WTC11 (cell line): ENCODE data around the gene SPACA7. TPM values are rescaled to one million over a fixed set of nuclear protein-coding genes. Genes with fewer than 3 reads are reported as not detected.

Experiments used
- ATAC-seq: fragments of 200-7000 bp; cut with Tn5 transposase; 2 replicates; pipeline ENCODE4 v1.10.0; 2021; ENCODE audit warnings: mild to moderate bottlenecking, moderate library complexity
- CTCF ChIA-PET: fragments of 300-600 bp; sonication (Branson Sonifier 250); formaldehyde crosslinking; loops from one replicate; lab custom pipeline; 2021; ENCODE audit warnings: antibody characterized with exemption; lab: Charles Lee
- POLR2A ChIA-PET: fragments of 350-600 bp; sonication (Branson Sonifier 250); formaldehyde crosslinking; loops from one replicate; lab custom pipeline; 2021; ENCODE audit warnings: antibody characterized with exemption; lab: Charles Lee
- DNase-seq: peaks from one replicate; pipeline ENCODE4 v3.0.0; 2021; ENCODE audit warnings: low spot score
- H3K27ac Mint-ChIP-seq: 2 replicates; pipeline ENCODE4 v1.8.0; 2021; ENCODE audit warnings: mixed read lengths
- H3K27me3 Mint-ChIP-seq: 2 replicates; pipeline ENCODE4 v1.8.0; 2021; ENCODE audit warnings: low read depth, mild to moderate bottlenecking, moderate library complexity, mixed read lengths
- H3K36me3 Mint-ChIP-seq: 2 replicates; pipeline ENCODE4 v1.8.0; 2021; ENCODE audit warnings: mixed read lengths
- H3K4me1 Mint-ChIP-seq: 2 replicates; pipeline ENCODE4 v1.8.0; 2022; ENCODE audit warnings: mixed read lengths
- H3K4me3 Mint-ChIP-seq: 2 replicates; pipeline ENCODE4 v1.8.0; 2021; ENCODE audit warnings: mild to moderate bottlenecking, moderate library complexity, mixed read lengths
- H3K9me3 Mint-ChIP-seq: 2 replicates; pipeline ENCODE4 v1.8.0; 2021; ENCODE audit warnings: mixed read lengths
- AR ChIP-seq: fragments of 250-450 bp; sonication (Bioruptor Pico); IDR thresholded peaks from 2 replicates; pipeline ENCODE4 v1.9.0; 2021; ENCODE audit warnings: mild to moderate bottlenecking
- CBFB ChIP-seq: sonication (generic); formaldehyde crosslinking; IDR thresholded peaks from 2 replicates; pipeline ENCODE4 v1.8.1; 2022; ENCODE audit warnings: mild to moderate bottlenecking, low read depth, missing genetic modification reagents
- FOXP1 ChIP-seq: sonication (generic); formaldehyde crosslinking; IDR thresholded peaks from 2 replicates; pipeline ENCODE4 v1.8.0; 2022; ENCODE audit warnings: missing genetic modification reagents, mild to moderate bottlenecking, moderate library complexity, borderline replicate concordance
- GRHL2 ChIP-seq: fragments of 250-450 bp; sonication (Bioruptor Pico); IDR thresholded peaks from 2 replicates; pipeline ENCODE4 v1.8.0; 2022; ENCODE audit warnings: mild to moderate bottlenecking, moderate library complexity; ENCODE audit not compliant: insufficient replicate concordance, severe bottlenecking
- MYBL2 ChIP-seq: sonication (generic); formaldehyde crosslinking; IDR thresholded peaks from 2 replicates; pipeline ENCODE4 v1.8.1; 2023; ENCODE audit warnings: mild to moderate bottlenecking, moderate library complexity, missing genetic modification reagents
- NR1H2 ChIP-seq: sonication (generic); formaldehyde crosslinking; IDR thresholded peaks from 2 replicates; pipeline ENCODE4 v1.9.0; 2021; ENCODE audit warnings: mild to moderate bottlenecking, moderate library complexity, missing genetic modification reagents
- SMAD4 ChIP-seq: sonication (generic); formaldehyde crosslinking; IDR thresholded peaks from 2 replicates; pipeline ENCODE4 v1.8.0; 2022; ENCODE audit warnings: mild to moderate bottlenecking, missing genetic modification reagents
- ZBTB21 ChIP-seq: sonication (generic); formaldehyde crosslinking; IDR thresholded peaks from 2 replicates; pipeline ENCODE4 v1.8.1; 2023; ENCODE audit warnings: mild to moderate bottlenecking, missing genetic modification reagents, borderline replicate concordance
- ZNF396 ChIP-seq: fragments of 250-450 bp; sonication (Bioruptor Pico); IDR thresholded peaks from 2 replicates; pipeline ENCODE4 v1.8.0; 2021; ENCODE audit warnings: mild to moderate bottlenecking, moderate library complexity, borderline replicate concordance
- total RNA-seq: library from RNA; stranded (reverse); gene quantifications from 3 replicates; pipeline ENCODE4 v1.2.3, GENCODE V29; 2021
- TF ChIP-seq, protein P1 (sequence below): sonication (generic); formaldehyde crosslinking; IDR thresholded peaks from 2 replicates; pipeline ENCODE4 v1.8.1; 2023; ENCODE audit warnings: mild to moderate bottlenecking, moderate library complexity, missing genetic modification reagents
- TF ChIP-seq, protein P2 (sequence below): fragments of 250-450 bp; sonication (Bioruptor Pico); IDR thresholded peaks from 2 replicates; pipeline ENCODE4 v1.8.0; 2021; ENCODE audit warnings: mild to moderate bottlenecking
- TF ChIP-seq, protein P3 (sequence below): sonication (generic); formaldehyde crosslinking; IDR thresholded peaks from 2 replicates; pipeline ENCODE4 v1.8.1; 2023; ENCODE audit warnings: mild to moderate bottlenecking, missing genetic modification reagents, moderate library complexity
- TF ChIP-seq, protein P4 (sequence below): sonication (generic); formaldehyde crosslinking; IDR thresholded peaks from 2 replicates; pipeline ENCODE4 v1.8.1; 2023; ENCODE audit warnings: mild to moderate bottlenecking, missing genetic modification reagents

Gene SPACA7
- total RNA-seq, 1 experiment from 2014 or later: not detected

GRCh38 chr13:112456138-112457056 is 80.2 kb downstream of the SPACA7 start (continued):
- TF ChIP-seq, protein P1, sequence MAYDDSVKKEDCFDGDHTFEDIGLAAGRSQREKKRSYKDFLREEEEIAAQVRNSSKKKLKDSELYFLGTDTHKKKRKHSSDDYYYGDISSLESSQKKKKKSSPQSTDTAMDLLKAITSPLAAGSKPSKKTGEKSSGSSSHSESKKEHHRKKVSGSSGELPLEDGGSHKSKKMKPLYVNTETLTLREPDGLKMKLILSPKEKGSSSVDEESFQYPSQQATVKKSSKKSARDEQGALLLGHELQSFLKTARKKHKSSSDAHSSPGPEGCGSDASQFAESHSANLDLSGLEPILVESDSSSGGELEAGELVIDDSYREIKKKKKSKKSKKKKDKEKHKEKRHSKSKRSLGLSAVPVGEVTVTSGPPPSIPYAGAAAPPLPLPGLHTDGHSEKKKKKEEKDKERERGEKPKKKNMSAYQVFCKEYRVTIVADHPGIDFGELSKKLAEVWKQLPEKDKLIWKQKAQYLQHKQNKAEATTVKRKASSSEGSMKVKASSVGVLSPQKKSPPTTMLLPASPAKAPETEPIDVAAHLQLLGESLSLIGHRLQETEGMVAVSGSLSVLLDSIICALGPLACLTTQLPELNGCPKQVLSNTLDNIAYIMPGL (CRISPR knock-in tag): no peak
- TF ChIP-seq ZNF396 (CRISPR knock-in tag): no peak
- TF ChIP-seq, protein P2, sequence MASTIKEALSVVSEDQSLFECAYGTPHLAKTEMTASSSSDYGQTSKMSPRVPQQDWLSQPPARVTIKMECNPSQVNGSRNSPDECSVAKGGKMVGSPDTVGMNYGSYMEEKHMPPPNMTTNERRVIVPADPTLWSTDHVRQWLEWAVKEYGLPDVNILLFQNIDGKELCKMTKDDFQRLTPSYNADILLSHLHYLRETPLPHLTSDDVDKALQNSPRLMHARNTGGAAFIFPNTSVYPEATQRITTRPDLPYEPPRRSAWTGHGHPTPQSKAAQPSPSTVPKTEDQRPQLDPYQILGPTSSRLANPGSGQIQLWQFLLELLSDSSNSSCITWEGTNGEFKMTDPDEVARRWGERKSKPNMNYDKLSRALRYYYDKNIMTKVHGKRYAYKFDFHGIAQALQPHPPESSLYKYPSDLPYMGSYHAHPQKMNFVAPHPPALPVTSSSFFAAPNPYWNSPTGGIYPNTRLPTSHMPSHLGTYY: no peak

- CTCF ChIA-PET: interaction anchor here (0.6 to 2.0 kb wide), 2 partner anchors 13 to 29 kb away, joined by 3 to 5 read pairs; no protein-coding TSS in a partner anchor
- DNase-seq (no peak), ATAC-seq (no peak)
- Mint-ChIP-seq H3K4me1 (no peaks in the 10 kb centered on the region), H3K27me3 (no peaks in the 10 kb centered on the region), H3K27ac (no peak overlapping the region), H3K36me3 (peaks cover 1% of the 10 kb centered on the region; the same call in 1 of the 2 replicates), H3K9me3 (peaks cover 28% of the 10 kb centered on the region), H3K4me3 (no peak overlapping the region)
- TF ChIP-seq, protein P3, sequence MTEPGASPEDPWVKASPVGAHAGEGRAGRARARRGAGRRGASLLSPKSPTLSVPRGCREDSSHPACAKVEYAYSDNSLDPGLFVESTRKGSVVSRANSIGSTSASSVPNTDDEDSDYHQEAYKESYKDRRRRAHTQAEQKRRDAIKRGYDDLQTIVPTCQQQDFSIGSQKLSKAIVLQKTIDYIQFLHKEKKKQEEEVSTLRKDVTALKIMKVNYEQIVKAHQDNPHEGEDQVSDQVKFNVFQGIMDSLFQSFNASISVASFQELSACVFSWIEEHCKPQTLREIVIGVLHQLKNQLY (CRISPR knock-in tag): no peak
- TF ChIP-seq FOXP1 (CRISPR knock-in tag): no peak
- TF ChIP-seq AR (CRISPR knock-in tag): no peak
- TF ChIP-seq GRHL2: no peak
- no peak for TF ChIP-seq MYBL2 (CRISPR knock-in tag)
- TF ChIP-seq CBFB (CRISPR knock-in tag): no peak
- no peak for TF ChIP-seq ZBTB21 (CRISPR knock-in tag)
- TF ChIP-seq SMAD4 (CRISPR knock-in tag): no peak
- TF ChIP-seq NR1H2 (CRISPR knock-in tag): no peak
- TF ChIP-seq, protein P4, sequence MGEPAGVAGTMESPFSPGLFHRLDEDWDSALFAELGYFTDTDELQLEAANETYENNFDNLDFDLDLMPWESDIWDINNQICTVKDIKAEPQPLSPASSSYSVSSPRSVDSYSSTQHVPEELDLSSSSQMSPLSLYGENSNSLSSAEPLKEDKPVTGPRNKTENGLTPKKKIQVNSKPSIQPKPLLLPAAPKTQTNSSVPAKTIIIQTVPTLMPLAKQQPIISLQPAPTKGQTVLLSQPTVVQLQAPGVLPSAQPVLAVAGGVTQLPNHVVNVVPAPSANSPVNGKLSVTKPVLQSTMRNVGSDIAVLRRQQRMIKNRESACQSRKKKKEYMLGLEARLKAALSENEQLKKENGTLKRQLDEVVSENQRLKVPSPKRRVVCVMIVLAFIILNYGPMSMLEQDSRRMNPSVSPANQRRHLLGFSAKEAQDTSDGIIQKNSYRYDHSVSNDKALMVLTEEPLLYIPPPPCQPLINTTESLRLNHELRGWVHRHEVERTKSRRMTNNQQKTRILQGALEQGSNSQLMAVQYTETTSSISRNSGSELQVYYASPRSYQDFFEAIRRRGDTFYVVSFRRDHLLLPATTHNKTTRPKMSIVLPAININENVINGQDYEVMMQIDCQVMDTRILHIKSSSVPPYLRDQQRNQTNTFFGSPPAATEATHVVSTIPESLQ: no peak
- POLR2A ChIA-PET: no interaction called here
Measured at GRCh38 chr13:112457081-112457480, 80.9 kb downstream of the SPACA7 start.
